ENCODE data around the gene KCP.

KCP gene

GRCh38 chr7:128867241-128867640, 43.3 kb downstream of the KCP start:
- Histone ChIP-seq H4K20me1 (ENCODE audit: insufficient read depth, low read length) (peaks cover 6% of the 10 kb centered on the region; the same call in 1 of the 2 replicates), H3K9me3 (ENCODE audit: insufficient read depth, low read length) (no peaks in the 10 kb centered on the region), H2AFZ (ENCODE audit: low read depth, low read length) (no peak overlapping the region), H3K4me1 (ENCODE audit: low read length) (peaks cover 9% of the 10 kb centered on the region), H3K4me2 (ENCODE audit: low read length) (no peak overlapping the region), H3K79me2 (ENCODE audit: low read length) (peaks cover 30% of the 10 kb centered on the region), H3K27ac (ENCODE audit: low read length) (no peak overlapping the region), H3K9ac (ENCODE audit: low read length) (no peak overlapping the region), H3K27me3 (ENCODE audit: low read depth, low read length) (no peaks in the 10 kb centered on the region), H3K36me3 (replicated peaks; ENCODE audit: low read depth, low read length) (peaks cover 22% of the 10 kb centered on the region), H3K4me3 (ENCODE audit: low read length) (no peak overlapping the region)
- TF ChIP-seq EZH2phosphoT487 (IDR thresholded peaks at IDR 0.05; ENCODE audit: low read depth) = no peak
- TF ChIP-seq, protein P1, sequence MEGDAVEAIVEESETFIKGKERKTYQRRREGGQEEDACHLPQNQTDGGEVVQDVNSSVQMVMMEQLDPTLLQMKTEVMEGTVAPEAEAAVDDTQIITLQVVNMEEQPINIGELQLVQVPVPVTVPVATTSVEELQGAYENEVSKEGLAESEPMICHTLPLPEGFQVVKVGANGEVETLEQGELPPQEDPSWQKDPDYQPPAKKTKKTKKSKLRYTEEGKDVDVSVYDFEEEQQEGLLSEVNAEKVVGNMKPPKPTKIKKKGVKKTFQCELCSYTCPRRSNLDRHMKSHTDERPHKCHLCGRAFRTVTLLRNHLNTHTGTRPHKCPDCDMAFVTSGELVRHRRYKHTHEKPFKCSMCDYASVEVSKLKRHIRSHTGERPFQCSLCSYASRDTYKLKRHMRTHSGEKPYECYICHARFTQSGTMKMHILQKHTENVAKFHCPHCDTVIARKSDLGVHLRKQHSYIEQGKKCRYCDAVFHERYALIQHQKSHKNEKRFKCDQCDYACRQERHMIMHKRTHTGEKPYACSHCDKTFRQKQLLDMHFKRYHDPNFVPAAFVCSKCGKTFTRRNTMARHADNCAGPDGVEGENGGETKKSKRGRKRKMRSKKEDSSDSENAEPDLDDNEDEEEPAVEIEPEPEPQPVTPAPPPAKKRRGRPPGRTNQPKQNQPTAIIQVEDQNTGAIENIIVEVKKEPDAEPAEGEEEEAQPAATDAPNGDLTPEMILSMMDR (IDR thresholded peaks at IDR 0.05; ENCODE audit: low read depth, low read length) = no peak

GRCh38 chr7:128865996-128866877, 44.3 kb downstream of the KCP start:
- Histone ChIP-seq H4K20me1 (ENCODE audit: insufficient read depth, low read length) (peaks cover 6% of the 10 kb centered on the region; the same call in 1 of the 2 replicates), H2AFZ (ENCODE audit: low read depth, low read length) (no peak overlapping the region), H3K4me3 (ENCODE audit: low read length) (no peak overlapping the region), H3K27me3 (ENCODE audit: low read depth, low read length) (no peaks in the 10 kb centered on the region), H3K36me3 (replicated peaks; ENCODE audit: low read depth, low read length) (peaks cover 22% of the 10 kb centered on the region), H3K4me1 (ENCODE audit: low read length) (peaks cover 12% of the 10 kb centered on the region), H3K4me2 (ENCODE audit: low read length) (no peak overlapping the region), H3K27ac (ENCODE audit: low read length) (no peak overlapping the region), H3K79me2 (ENCODE audit: low read length) (peaks cover 30% of the 10 kb centered on the region), H3K9me3 (ENCODE audit: insufficient read depth, low read length) (no peaks in the 10 kb centered on the region), H3K9ac (ENCODE audit: low read length) (no peak overlapping the region)
- TF ChIP-seq, protein P1 (IDR thresholded peaks at IDR 0.05; ENCODE audit: low read depth, low read length) = no peak
- TF ChIP-seq EZH2phosphoT487 (IDR thresholded peaks at IDR 0.05; ENCODE audit: low read depth) = no peak

GRCh38 chr7:128865303-128865702, 45.2 kb downstream of the KCP start:
- no peak overlapping the region for H3K4me2 ChIP-seq (ENCODE audit: low read length)
- no peaks in the 10 kb centered on the region for H3K27me3 ChIP-seq (ENCODE audit: low read depth, low read length)
- H3K9me3 ChIP-seq (ENCODE audit: insufficient read depth, low read length) = no peaks in the 10 kb centered on the region
- H2AFZ ChIP-seq (ENCODE audit: low read depth, low read length) = no peak overlapping the region
- H3K27ac ChIP-seq (ENCODE audit: low read length) = no peak overlapping the region
- H3K9ac ChIP-seq (ENCODE audit: low read length) = no peak overlapping the region
- no peak overlapping the region for H3K4me3 ChIP-seq (ENCODE audit: low read length)
- H3K36me3 ChIP-seq (replicated peaks; ENCODE audit: low read depth, low read length) = peaks cover 22% of the 10 kb centered on the region
- TF ChIP-seq, protein P1 (IDR thresholded peaks at IDR 0.05; ENCODE audit: low read depth, low read length) = no peak
- TF ChIP-seq EZH2phosphoT487 (IDR thresholded peaks at IDR 0.05; ENCODE audit: low read depth) = no peak
- peaks cover 30% of the 10 kb centered on the region for H3K79me2 ChIP-seq (ENCODE audit: low read length)
- H4K20me1 ChIP-seq (ENCODE audit: insufficient read depth, low read length) = peaks cover 6% of the 10 kb centered on the region; the same call in 1 of the 2 replicates
- peaks cover 15% of the 10 kb centered on the region for H3K4me1 ChIP-seq (ENCODE audit: low read length)

- Histone ChIP-seq H3K36me3 (replicated peaks; ENCODE audit: low read depth, low read length) (peaks cover 22% of the 10 kb centered on the region), H2AFZ (ENCODE audit: low read depth, low read length) (no peak overlapping the region), H3K79me2 (ENCODE audit: low read length) (peaks cover 30% of the 10 kb centered on the region), H3K27ac (ENCODE audit: low read length) (peak overlapping the region; percentile 54), H3K27me3 (ENCODE audit: low read depth, low read length) (no peaks in the 10 kb centered on the region), H4K20me1 (ENCODE audit: insufficient read depth, low read length) (peaks cover 6% of the 10 kb centered on the region; the same call in 1 of the 2 replicates), H3K4me2 (ENCODE audit: low read length) (peak overlapping the region; percentile 88), H3K9ac (ENCODE audit: low read length) (peak overlapping the region; percentile 89), H3K9me3 (ENCODE audit: insufficient read depth, low read length) (no peaks in the 10 kb centered on the region), H3K4me3 (ENCODE audit: low read length) (peak overlapping the region; percentile 93), H3K4me1 (ENCODE audit: low read length) (peaks cover 29% of the 10 kb centered on the region)
- TF ChIP-seq, protein P1 (IDR thresholded peaks at IDR 0.05; ENCODE audit: low read depth, low read length) = peak; percentile 44
- no peak for TF ChIP-seq EZH2phosphoT487 (IDR thresholded peaks at IDR 0.05; ENCODE audit: low read depth)
Observed at GRCh38 chr7:128863433-128863989, 47.0 kb downstream of the KCP start.

Measured in OCI-LY3 (cell line).